Psoas muscle (tissue), 8 donors: Measurements from ENCODE around the gene MTUS2. TPM values are rescaled to one million over a fixed set of nuclear protein-coding genes. Genes with fewer than 3 reads are reported as not detected.

ENCODE experiments used
- ATAC-seq, 4 donors: fragments of 200-7000 bp; cut with Tn5 transposase; one replicate each; pipeline ENCODE4 v1.9.1; 2020; ENCODE audit warnings: moderate library complexity in 3 of 4, mild to moderate bottlenecking in 2 of 4
- DNase-seq, 2 donors: peaks; one replicate each; pipeline ENCODE4 v3.0.0-alpha.2; 2020
- H3K27ac ChIP-seq: fragments of 200-600 bp; one replicate; pipeline ENCODE4 v1.8.0; 2022
- H3K27me3 ChIP-seq, 3 donors: fragments of 200-600 bp in 1 of 3; one replicate each; pipeline versions ENCODE4 v1.6.1 to v1.8.0; 2013 to 2022; ENCODE audit warnings: low read length in 2 of 3, mild to moderate bottlenecking in 2 of 3, moderate library complexity in 1 of 3; ENCODE audit not compliant: insufficient read depth in 3 of 3
- H3K36me3 ChIP-seq, 2 donors: fragments of 200-600 bp in 1 of 2; one replicate each; pipeline versions ENCODE4 v1.6.1 to v1.8.0; 2013 to 2022; ENCODE audit warnings: low read depth in 1 of 2, mild to moderate bottlenecking in 1 of 2, moderate library complexity in 1 of 2; ENCODE audit not compliant: insufficient read depth in 1 of 2
- H3K4me1 ChIP-seq: fragments of 200-600 bp; one replicate; pipeline ENCODE4 v1.8.0; 2022
- H3K4me3 ChIP-seq: fragments of 200-600 bp; one replicate; pipeline ENCODE4 v1.8.0; 2022; ENCODE audit warnings: mild to moderate bottlenecking
- H3K9me3 ChIP-seq: fragments of 200-600 bp; one replicate; pipeline ENCODE4 v1.8.0; 2022
- WGBS, 3 donors: extraction: QIAGEN DNeasy Blood & Tissue Kit; methylation state at CpG; one replicate each; pipeline versions ENCODE4 v1.1.6 to v1.1.7; 2013; 5-methylcytosine and 5-hydroxymethylcytosine counted together
- intact Hi-C, 2 donors: fragments of 100-400 bp; cut with DNase I; formaldehyde crosslinking; loops; one replicate each; pipeline versions ENCODE4 v1.11.0 to v1.14.2; 2022
- polyA plus RNA-seq, 3 donors: library from polyadenylated mRNA; stranded (reverse); fragments of 200-250 nt; gene quantifications; one replicate each; pipeline ENCODE4 v1.2.3, GENCODE V29; 2013
- total RNA-seq, 4 donors: library from RNA; stranded (reverse); fragmentation: NEBNext Ultra II Directional in 2 of 4; extraction: Animal tissue kit (Norgen Biotek cat#: 25700) in 2 of 4; gene quantifications; one replicate each; pipeline versions ENCODE4 v1.2.1 to v1.2.4, GENCODE V29; 2021 to 2023
- TF ChIP-seq, protein P1 (sequence below): fragments of 200-600 bp; IDR thresholded peaks from one replicate; pipeline ENCODE4 v1.8.0; 2022; ENCODE audit warnings: antibody characterized with exemption
- donor health status: healthy with polysubstance abuse.
- donor health status: DM: no; HTN: no; CAD: no; lungs with moderate emphysema.
- donor health status: Bipolar disorder and iron deficiency.
- donor health status: healthy.
- donor health status: DM: yes; HTN: yes; CAD: no.
- donor health status: DM: no; HTN: no; CAD: no.
- donor health status: DM: no; HTN: no; CAD: no.
- donor health status: DM: yes; HTN: yes; CAD: no.

Gene MTUS2
- total and polyA plus RNA-seq, 7 donors: 0.03 to 0.79 (median 0.14) TPM; not detected in 2

DNA sequence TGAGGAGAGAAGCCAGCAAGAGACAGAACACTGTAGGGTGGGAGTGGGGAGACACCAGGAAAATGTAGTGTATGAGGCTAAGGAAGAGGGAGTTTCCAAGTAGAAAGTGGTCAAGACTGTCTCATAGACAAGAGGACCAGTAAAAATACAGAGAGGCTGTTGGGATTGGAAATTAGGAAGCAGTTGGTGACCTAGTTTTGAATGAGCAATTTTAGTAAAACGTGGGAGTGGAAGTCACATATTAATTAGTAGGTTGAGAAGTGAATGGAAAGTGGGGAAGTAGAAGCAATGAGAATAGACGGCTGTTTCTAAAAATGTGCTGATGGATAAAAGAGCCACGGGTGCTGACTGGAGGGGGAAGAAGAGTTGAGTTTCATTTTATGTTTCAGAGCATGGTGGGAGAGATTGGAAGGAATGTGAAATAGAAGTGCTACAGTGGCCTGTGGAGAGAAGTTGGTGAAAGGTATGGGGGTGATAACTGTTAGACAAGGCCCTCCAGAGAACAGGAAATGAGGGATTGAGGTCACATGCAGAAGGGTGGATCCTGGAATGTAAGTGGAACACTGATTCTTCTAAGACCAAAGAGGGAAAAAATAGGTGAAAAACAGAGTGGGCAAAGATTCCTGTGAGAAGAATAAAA is 247.3 kb downstream of the MTUS2 start:
- no peak for ATAC-seq
- Histone ChIP-seq H3K27ac (no peak overlapping the region), H3K4me3 (no peak overlapping the region), H3K36me3 (no peaks in the 10 kb centered on the region), H3K9me3 (no peaks in the 10 kb centered on the region), H3K27me3 (peaks cover 0 to 2% (median 0%) of the 10 kb centered on the region in 3 donors), H3K4me1 (no peaks in the 10 kb centered on the region)
- TF ChIP-seq, protein P1, sequence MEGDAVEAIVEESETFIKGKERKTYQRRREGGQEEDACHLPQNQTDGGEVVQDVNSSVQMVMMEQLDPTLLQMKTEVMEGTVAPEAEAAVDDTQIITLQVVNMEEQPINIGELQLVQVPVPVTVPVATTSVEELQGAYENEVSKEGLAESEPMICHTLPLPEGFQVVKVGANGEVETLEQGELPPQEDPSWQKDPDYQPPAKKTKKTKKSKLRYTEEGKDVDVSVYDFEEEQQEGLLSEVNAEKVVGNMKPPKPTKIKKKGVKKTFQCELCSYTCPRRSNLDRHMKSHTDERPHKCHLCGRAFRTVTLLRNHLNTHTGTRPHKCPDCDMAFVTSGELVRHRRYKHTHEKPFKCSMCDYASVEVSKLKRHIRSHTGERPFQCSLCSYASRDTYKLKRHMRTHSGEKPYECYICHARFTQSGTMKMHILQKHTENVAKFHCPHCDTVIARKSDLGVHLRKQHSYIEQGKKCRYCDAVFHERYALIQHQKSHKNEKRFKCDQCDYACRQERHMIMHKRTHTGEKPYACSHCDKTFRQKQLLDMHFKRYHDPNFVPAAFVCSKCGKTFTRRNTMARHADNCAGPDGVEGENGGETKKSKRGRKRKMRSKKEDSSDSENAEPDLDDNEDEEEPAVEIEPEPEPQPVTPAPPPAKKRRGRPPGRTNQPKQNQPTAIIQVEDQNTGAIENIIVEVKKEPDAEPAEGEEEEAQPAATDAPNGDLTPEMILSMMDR: no peak
- intact Hi-C loops: no loop called here
- no peak for DNase-seq
- WGBS, 3 donors: 55 to 67% (median 61%) methylated on average over 3 of the region's 3 CpGs

DNA sequence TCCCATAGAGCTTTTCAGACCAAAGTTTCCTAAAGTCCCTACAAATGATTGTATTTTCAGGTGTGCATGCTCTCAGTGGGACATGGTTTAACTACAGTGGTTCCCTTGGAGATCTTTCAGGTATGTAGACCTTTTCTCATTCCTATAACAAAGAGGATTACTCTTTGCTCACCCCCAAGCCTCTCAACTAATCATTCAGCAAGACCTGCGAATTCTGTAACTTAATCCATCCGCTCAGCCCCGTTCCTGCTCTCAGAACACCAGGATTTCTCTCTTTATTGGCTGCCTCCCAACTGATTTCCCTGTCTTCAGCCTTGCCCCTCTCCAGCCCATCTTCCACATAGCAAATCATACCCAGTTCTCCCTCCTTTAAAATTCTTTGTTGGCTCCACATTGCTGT is 253.6 kb downstream of the MTUS2 start:
- TF ChIP-seq, protein P1: no peak
- no peaks in the 10 kb centered on the region for H3K36me3 ChIP-seq
- H3K27me3 ChIP-seq: no peaks in the 10 kb centered on the region
- H3K4me1 ChIP-seq: no peaks in the 10 kb centered on the region
- 23 to 25% (median 23%) methylated on average over 3 of the region's 3 CpGs for WGBS, 3 donors
- ATAC-seq: no peak
- H3K27ac ChIP-seq: no peak overlapping the region
- no peaks in the 10 kb centered on the region for H3K9me3 ChIP-seq
- H3K4me3 ChIP-seq: no peak overlapping the region
- intact Hi-C loops: no loop called here
- DNase-seq: no peak

DNA sequence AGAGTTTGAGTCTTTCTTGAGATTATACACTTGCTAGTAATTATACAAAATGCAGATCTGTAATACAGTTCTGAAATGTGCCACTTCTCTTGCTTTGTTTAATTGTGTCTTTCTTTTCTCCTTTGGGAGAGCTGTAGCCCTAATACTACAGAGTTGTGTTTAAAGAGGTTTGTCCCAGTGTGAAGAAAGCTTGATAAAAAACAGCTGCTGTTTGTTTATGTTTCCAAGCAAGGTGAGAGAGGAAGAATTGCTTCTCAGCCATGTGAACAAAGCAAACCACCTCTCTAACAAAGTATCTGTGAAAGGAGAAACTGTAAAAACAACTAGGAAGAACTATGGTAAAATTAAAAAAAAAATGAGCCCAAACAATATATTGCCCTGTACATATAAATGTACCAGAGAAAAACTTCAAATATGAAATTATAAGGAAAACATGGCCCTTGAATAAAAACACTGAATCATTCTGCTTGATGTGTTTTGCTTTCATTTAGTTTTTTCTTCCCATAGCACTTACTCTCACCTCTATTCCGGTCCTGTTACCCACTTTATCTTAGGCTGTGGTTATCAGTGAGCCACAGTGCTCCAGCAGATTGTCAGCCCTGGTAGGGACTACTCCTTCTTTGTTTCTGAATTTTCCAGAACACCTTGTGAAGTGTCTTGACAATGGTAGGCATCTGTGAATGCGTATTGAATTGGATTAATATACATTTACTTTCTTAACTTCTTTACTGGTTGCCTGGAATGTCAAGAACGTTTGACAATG is 257.1 kb downstream of the MTUS2 start:
- WGBS, 3 donors: 60 to 66% (median 61%) methylated on average over 3 of the region's 3 CpGs
- H3K4me1 ChIP-seq: no peaks in the 10 kb centered on the region
- no peak overlapping the region for H3K4me3 ChIP-seq
- no peaks in the 10 kb centered on the region for H3K36me3 ChIP-seq
- no peak for ATAC-seq
- H3K27ac ChIP-seq: no peak overlapping the region
- DNase-seq: no peak
- intact Hi-C loops: no loop called here
- H3K9me3 ChIP-seq: no peaks in the 10 kb centered on the region
- TF ChIP-seq, protein P1: no peak
- no peaks in the 10 kb centered on the region for H3K27me3 ChIP-seq

DNA sequence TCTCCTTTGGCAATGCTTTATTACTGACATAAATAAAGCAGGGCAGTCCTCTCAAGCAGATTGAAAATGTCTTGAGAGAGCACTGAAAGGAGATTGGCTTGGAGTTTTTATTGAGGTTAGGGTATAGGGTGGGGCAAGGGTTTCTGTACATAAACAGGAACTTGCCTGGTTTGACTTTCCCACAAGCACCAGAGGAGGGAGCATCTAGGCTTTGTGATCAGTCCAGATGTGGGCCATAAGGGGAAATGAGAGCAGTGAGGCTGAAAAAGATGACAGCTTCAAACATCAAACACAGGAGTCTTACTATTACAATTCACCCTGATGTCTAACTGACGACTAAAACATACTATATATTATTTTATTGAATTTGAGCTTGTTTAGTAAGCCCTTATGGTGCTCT is 260.9 kb downstream of the MTUS2 start:
- Histone ChIP-seq H3K27me3 (no peaks in the 10 kb centered on the region), H3K27ac (no peak overlapping the region), H3K4me3 (no peak overlapping the region), H3K9me3 (no peaks in the 10 kb centered on the region), H3K4me1 (no peaks in the 10 kb centered on the region), H3K36me3 (no peaks in the 10 kb centered on the region)
- TF ChIP-seq, protein P1: no peak
- intact Hi-C loops: no loop called here
- ATAC-seq: no peak
- DNase-seq: no peak
- WGBS, 3 donors: 16 to 58% (median 35%) methylated on average over 1 of the region's 1 CpG
